GM21723 (cell line): ENCODE measurements around the gene PLD1.
"Not testable (repeated sequence)": the region's sequence is repeated elsewhere in the genome, so short reads cannot be mapped to it uniquely, and the experiment has no call there.

Experiments
- ATAC-seq: cut with Tn5 transposase; IDR thresholded peaks from one replicate; pipeline ENCODE4 v1.9.1; 2021; ENCODE audit warnings: mild to moderate bottlenecking, moderate library complexity; ENCODE audit not compliant: unreplicated experiment

PLD1 gene

GRCh38 chr3:171746320-171747222 is 63.7 kb downstream of the PLD1 start:
- not testable (repeated sequence) for ATAC-seq

- no peak for ATAC-seq
These were observed 64.5 kb downstream of the PLD1 start for GRCh38 chr3:171745577-171746319.

GRCh38 chr3:171744158-171744741 is 66.0 kb downstream of the PLD1 start:
- no peak for ATAC-seq

- ATAC-seq = no peak
These were observed 66.7 kb downstream of the PLD1 start for GRCh38 chr3:171743327-171744157.

- ATAC-seq = no peak
These were observed 68.9 kb downstream of the PLD1 start for GRCh38 chr3:171741377-171741776.

GRCh38 chr3:171736556-171736955 is 73.7 kb downstream of the PLD1 start:
- ATAC-seq = no peak

GRCh38 chr3:171733561-171733960 is 76.7 kb downstream of the PLD1 start:
- ATAC-seq = no peak

- no peak for ATAC-seq
These were observed 77.5 kb downstream of the PLD1 start for GRCh38 chr3:171732756-171733155.

- no peak for ATAC-seq
These were observed 78.6 kb downstream of the PLD1 start for GRCh38 chr3:171731691-171732090.

- ATAC-seq = no peak
These were observed 80.6 kb downstream of the PLD1 start for GRCh38 chr3:171729452-171730334.

GRCh38 chr3:171727288-171727687 is 83.0 kb downstream of the PLD1 start:
- no peak for ATAC-seq

GRCh38 chr3:171718493-171719185 is 91.6 kb downstream of the PLD1 start:
- ATAC-seq = no peak

GRCh38 chr3:171715155-171715554 is 95.1 kb downstream of the PLD1 start:
- no peak for ATAC-seq

- no peak for ATAC-seq
These were observed 97.9 kb downstream of the PLD1 start for GRCh38 chr3:171712171-171712938.

GRCh38 chr3:171711461-171712170 is 98.7 kb downstream of the PLD1 start:
- ATAC-seq = no peak

GRCh38 chr3:171710359-171710758 is 99.9 kb downstream of the PLD1 start:
- ATAC-seq = no peak

- ATAC-seq = no peak
These were observed 105.5 kb downstream of the PLD1 start for GRCh38 chr3:171704814-171705213.

GRCh38 chr3:171704002-171704401 is 106.3 kb downstream of the PLD1 start:
- ATAC-seq = no peak
